GM21825 (cell line): ENCODE measurements around the gene DAW1.
"Not testable (repeated sequence)": the region's sequence is repeated elsewhere in the genome, so short reads cannot be mapped to it uniquely, and the experiment has no call there.

Source experiments
- ATAC-seq: cut with Tn5 transposase; IDR thresholded peaks from one replicate; pipeline ENCODE4 v1.9.1; 2021; ENCODE audit warnings: mild to moderate bottlenecking, moderate library complexity; ENCODE audit not compliant: unreplicated experiment

Gene DAW1

DNA sequence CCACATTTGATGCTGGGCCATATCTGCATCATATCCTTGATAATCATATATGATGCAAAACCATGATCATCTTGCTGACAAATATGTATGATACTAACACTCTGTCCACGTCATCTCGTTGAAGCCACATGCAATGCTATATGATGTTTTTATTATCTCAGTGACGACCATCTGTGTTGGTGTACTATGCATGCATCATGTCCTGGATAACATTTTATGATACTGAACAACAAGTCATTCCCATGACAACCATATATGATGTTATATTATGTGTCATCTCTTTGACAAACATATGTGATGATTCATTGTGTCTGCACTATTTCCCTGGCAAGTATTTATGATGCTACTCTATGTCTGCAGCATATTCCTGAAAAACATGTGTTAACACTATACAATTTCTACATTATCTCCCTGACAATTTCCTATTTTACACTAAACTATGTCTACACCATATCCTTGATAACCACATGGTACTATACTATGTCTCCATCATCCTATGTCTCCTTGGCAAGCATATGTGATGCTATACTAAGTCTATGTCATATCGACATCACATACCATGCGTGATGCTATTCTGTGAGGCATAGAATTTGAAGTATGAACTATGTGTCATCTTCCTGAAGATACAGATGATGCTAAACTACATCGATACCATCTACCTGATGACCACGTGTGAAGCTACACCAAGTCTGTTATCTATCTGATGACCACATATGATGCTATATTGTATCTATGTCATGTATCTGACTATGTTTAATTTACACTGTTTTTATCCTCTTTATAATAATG lies 37.0 kb downstream of the DAW1 start:
- ATAC-seq = no peak

DNA sequence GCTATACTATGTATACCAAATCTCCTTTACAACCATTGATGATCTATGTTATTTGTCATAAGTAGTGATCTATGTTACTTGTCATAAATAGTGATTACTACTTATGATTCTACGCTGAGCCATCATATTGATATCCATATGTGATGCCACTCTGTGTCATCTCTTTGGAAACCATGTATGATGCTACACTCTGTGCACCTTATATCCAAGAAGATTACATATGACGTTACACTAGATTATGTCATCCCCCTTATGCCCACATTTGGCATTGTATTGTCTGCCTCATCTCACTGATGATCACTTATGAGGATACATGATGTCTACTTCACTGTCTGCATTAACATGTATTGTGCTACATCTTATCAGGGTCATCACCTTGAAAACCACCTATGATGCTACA lies 42.9 kb downstream of the DAW1 start:
- ATAC-seq = no peak

DNA sequence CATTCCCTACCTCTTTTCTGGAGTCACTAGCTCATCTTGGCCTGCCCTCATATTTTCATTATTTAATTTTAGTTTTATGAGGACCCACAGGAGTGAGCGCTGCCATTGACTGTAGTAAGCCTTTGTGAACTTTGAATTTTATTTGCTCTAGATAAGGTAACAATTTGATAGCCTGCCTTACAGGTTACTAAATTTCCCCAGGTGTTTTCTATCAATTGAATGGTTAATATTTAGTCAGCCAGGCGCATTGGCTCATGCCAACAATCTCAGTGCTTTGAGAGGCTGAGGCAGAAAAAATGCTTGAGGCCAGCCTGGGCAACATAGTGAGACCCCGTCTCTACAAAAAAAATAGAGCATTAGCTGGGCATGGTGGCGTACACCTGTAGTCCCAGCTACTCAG lies 50.2 kb downstream of the DAW1 start:
- ATAC-seq = no peak

DNA sequence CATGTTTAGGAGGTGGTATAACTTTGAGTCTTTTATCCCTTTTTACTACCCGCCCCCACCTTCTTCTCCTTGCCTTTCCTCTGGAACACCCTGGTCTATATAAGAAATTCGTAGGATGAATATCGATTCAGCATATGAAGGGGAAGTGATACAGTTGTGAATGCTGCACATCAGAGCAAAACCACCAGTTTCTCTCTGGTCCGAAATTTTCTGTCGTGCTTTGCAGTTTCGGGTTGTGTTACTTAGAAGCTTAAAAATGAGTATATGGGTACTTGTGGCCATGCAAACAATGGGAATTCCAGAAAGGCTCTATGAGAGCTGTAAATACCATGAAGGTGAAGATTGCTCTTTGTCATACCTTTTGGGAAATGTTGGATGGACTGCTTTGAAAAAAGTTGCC lies 60.6 kb downstream of the DAW1 start:
- ATAC-seq = no peak

DNA sequence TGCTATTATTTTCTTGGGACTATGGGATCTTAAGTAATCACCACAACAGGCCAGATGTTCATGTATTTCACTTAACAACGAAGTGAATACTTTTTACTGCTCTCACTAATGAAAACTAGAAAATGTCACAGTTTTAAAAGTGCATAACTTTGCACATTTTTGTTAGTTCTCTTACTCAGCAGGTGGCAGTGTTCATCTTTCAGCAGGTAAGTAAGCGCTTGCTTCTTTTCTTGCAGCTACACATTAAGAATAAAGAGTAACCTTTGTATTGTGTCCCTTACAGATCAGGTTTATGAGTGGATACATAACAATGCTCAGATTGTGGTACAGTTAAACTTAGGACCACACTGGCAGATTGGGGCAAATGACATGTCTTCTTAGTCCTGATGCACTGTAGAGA lies 61.0 kb downstream of the DAW1 start:
- ATAC-seq = no peak

DNA sequence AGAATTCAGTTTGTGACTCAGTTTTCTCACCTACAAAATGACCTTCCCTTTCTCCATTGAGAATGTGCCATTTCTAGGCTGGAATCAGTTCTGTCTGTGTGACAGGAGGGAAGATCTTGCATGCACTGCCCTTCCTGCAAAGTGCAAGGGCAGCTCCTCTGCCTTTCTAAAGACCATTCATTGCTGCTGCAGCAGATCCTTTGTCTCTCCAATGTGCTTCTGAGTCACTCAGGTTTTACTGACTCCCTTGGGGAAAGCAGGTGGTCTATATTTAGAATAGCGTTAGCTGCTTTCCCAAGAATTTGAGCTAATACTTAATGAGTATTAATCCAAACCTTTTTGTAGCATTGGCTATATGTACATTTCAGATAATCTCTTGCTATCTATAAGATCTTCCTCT lies 62.5 kb downstream of the DAW1 start:
- no peak for ATAC-seq

DNA sequence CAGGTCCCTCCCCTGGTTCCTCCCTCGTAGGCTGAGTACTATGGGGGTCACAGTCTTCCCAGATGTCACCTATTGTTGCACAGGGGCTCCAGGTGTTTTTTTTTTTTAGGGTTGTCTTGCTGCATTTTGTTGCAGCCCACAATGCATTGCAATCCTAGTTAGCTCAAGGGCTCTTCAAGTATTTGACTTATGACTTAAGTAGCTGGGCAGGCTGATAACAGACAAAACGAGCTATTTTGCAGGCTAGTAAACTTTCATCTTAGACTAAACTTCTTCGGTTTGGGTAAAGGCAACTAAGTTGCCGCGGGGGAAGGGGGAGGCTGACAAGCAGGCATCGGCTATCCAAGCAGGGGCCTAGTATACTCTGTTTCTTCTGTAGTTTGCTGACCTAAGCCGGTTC lies 64.8 kb downstream of the DAW1 start:
- ATAC-seq = not testable (repeated sequence)

DNA sequence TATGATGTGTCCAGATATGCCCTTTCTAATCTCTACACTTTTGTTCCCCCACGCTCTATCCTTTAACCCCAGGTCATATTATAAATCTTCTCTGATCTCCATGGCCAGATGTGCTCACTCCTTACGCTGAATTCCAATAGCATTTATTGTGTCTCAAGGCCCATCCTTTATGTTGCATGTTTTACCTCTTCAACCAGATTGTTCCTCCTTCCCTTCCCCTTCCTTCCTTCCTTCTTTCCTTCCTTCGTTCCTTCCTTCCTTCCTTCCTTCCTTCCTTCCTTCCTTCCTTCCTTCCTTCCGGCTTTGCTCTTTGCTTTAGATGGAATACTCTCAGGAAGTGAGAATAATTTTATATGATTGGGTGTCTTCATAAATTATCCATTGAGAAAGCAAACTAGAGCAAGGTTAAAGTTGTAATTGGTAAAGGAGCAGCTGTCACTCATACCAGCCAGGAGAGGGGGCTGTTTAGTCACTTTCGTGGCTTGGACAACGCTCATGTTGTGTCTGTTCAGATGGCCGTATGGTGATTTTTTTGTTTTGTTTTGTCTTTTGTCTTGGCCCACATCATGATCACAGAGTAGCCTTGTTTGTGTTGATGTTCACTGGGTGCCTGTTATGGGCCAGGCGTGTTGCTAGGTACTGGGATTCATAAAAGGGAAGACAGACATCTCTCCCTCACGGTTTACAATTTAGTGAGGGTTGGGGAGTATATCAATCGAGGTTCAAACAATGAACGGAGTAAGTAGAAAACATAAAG lies 68.0 kb downstream of the DAW1 start:
- ATAC-seq = no peak

DNA sequence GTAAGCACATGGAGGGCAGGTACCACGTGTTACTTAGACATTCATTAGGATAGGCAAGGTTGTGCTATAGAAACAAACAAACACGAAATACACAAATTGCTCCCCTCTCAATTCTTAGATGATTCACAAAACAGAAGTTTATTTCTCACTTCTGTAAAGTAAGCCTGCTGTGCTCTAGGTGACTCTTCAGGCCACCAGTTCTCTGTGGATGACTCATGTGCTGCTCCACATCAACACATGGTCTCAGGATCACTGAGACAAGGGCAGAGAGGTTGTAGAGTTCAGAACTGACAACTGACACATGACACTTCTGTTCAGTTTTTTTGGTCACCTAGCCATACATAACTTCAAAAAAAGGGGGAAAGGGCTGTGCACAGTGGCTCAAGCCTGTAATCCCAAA lies 70.6 kb downstream of the DAW1 start:
- ATAC-seq = no peak

DNA sequence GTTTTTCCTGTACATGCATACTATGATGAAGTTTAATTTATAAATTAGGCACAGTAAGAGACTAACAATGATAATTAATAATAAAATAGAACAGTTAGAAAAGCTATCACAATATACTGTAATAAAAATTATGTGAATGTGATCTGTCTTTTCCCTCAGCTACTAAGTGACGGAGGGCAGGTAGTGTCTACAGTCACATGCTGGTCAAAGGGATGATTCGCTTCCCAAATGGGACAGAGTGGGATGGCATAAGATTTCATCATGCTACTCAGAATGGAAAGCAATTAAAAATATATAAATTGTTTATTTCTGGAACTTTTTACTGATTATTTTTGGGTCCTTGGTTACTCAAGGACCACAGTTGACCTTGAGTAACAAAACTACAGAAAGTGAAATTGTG lies 71.5 kb downstream of the DAW1 start:
- no peak for ATAC-seq

DNA sequence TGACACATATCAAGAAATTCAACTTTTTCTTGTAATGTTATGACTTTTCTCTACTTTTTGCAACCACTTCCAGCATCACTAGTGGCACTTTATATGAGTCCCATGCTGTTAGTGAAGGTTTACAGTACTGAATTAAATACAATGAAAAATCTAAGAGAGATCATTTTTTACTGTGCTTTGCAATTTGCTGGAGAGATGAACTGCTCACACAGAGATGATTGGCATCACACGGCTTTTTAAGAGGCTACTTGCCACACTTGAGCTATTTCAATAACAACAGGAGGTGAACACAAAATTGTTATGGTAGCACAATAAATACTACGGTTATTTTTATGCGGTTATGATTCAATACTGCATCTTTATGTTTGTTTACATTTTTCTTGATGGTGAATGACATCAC lies 88.9 kb downstream of the DAW1 start:
- no peak for ATAC-seq

DNA sequence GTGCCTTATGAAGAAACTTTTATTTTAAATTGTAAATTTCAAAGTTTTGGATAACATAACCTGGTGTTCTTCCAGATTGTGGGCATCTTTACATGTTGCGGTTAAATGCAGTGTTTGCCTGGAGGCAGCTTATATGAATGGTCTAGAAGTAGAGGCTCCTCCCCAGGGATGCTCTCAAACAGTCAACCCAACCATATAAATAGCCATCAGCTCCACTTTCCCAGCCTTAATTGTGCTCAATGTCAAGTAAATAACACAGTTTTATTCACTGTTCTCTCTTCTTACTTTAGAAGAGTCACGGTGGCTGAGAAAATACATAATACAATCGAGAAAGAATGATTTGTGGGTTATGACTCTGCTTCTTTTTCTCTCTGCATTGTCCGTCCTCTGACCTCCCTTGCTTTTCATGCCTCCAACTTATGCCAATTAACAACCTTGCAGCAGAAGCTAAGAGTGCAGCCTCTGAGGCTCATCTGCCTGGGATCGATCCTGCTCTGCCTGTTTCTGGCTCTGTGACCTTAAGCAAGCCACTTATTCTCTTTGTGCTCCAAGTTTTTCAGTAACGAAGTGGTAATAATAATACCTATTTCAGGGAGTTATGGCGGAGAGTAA lies 100.3 kb downstream of the DAW1 start:
- no peak for ATAC-seq

DNA sequence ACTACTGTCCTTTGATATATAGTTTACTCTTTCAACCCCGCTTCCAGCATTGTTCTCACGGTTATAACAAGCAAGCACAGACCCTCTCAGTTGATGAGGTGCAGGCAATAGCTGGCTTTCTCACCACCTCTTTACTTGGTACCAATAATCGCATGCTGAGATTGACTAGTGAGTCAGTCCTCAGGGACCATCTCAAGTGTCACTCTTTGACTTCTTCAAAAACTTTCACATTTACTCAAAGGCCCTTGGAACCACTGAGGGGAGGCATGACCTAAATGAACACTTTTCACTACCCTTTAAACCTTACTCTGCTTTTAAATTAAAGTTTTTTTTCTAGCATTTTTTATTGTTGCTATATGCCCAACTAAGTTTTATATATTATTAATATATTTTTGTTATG lies 101.8 kb downstream of the DAW1 start:
- ATAC-seq = no peak
